ENCODE data around the gene ANKS1B.

ANKS1B gene

GRCh38 chr12:99020871-99021270 lies 963.9 kb downstream of the ANKS1B start:
- H3K36me3 ChIP-seq (ENCODE audit: control insufficient read depth, insufficient read depth, low read length), result no peaks in the 10 kb centered on the region
- no peak overlapping the region for H3K27ac ChIP-seq (ENCODE audit: low read depth, low read length)

GRCh38 chr12:99019798-99020197 lies 964.9 kb downstream of the ANKS1B start:
- H3K27me3 ChIP-seq (ENCODE audit: control insufficient read depth, insufficient read depth, low read length), result no peaks in the 10 kb centered on the region
- H3K27ac ChIP-seq (ENCODE audit: low read depth, low read length), result no peak overlapping the region
- no peak overlapping the region for H3K4me3 ChIP-seq (ENCODE audit: low read length)
- no peak overlapping the region for H3K9ac ChIP-seq (ENCODE audit: low read length)
- H3K4me1 ChIP-seq (ENCODE audit: control insufficient read depth, insufficient read depth, low read length), result no peaks in the 10 kb centered on the region
- no peaks in the 10 kb centered on the region for H3K36me3 ChIP-seq (ENCODE audit: control insufficient read depth, insufficient read depth, low read length)

More at GRCh38 chr12:99020871-99021270, 963.9 kb downstream of the ANKS1B start:
- Histone ChIP-seq H3K4me3 (ENCODE audit: low read length) (no peak overlapping the region), H3K27me3 (ENCODE audit: control insufficient read depth, insufficient read depth, low read length) (no peaks in the 10 kb centered on the region), H3K9ac (ENCODE audit: low read length) (no peak overlapping the region), H3K4me1 (ENCODE audit: control insufficient read depth, insufficient read depth, low read length) (no peaks in the 10 kb centered on the region)

- no peak overlapping the region for H3K27ac ChIP-seq (ENCODE audit: low read depth, low read length)
- no peaks in the 10 kb centered on the region for H3K27me3 ChIP-seq (ENCODE audit: control insufficient read depth, insufficient read depth, low read length)
Measured at GRCh38 chr12:99017971-99018370, 966.8 kb downstream of the ANKS1B start.

DNA sequence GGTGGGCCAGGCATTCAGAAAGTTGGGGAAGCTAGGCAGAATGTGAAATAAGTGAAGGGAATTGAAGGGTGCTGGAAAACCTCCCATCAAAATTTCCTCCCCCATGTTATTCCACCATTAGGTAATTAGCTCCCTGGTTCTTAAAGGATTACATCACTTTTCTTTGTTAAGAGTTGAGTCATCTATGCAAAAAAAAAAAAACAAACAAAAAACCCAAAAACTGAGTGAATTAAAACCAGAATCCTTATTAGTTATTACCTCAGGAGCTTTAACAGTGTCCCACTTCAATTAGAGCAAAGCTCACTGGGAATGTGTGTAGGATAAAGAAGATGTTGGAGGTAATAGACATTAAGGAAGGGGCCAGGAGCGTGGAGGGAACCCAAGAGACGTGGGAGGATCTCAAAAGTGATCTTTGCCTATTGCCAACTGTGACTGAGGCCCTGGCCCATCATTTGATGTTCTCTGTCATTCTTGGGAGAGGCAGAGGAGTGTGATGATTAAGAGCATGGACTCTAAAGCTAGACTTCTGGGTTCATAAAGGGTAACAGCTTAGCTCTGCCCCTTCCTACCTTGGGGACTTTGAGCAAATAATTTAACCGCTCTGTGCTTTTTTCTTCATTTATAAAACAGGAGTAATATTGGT lies 975.0 kb downstream of the ANKS1B start:
- Histone ChIP-seq H3K4me1 (ENCODE audit: control insufficient read depth, insufficient read depth, low read length) (no peaks in the 10 kb centered on the region), H3K27me3 (ENCODE audit: control insufficient read depth, insufficient read depth, low read length) (no peaks in the 10 kb centered on the region), H3K9ac (ENCODE audit: low read length) (no peak overlapping the region), H3K36me3 (ENCODE audit: control insufficient read depth, insufficient read depth, low read length) (no peaks in the 10 kb centered on the region), H3K4me3 (ENCODE audit: low read length) (no peak overlapping the region), H3K27ac (ENCODE audit: low read depth, low read length) (no peak overlapping the region)

More at GRCh38 chr12:99017971-99018370, 966.8 kb downstream of the ANKS1B start:
- H3K4me1 ChIP-seq (ENCODE audit: control insufficient read depth, insufficient read depth, low read length), result no peaks in the 10 kb centered on the region
- no peaks in the 10 kb centered on the region for H3K36me3 ChIP-seq (ENCODE audit: control insufficient read depth, insufficient read depth, low read length)
- no peak overlapping the region for H3K4me3 ChIP-seq (ENCODE audit: low read length)
- no peak overlapping the region for H3K9ac ChIP-seq (ENCODE audit: low read length)

DNA sequence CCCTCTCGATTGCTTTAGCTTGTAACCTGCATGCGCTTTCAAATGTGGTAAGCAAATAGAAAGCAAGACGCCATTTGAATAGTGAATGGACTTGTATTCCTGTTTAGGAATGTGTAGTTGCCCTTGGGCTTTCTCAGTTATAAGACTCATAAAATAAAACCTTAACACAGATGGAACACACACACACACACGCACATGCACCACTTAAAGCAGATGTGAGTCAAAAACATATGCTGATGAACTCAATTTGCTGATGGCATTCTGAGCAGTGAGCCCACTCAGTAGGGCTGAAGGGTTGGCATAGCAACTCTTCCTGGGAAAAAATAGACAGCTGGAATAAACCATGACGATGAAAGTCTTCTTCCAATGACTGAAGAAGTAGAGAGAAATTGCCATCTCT lies 979.1 kb downstream of the ANKS1B start:
- Histone ChIP-seq H3K4me1 (ENCODE audit: control insufficient read depth, insufficient read depth, low read length) (no peaks in the 10 kb centered on the region), H3K4me3 (ENCODE audit: low read length) (no peak overlapping the region), H3K9ac (ENCODE audit: low read length) (no peak overlapping the region), H3K27ac (ENCODE audit: low read depth, low read length) (no peak overlapping the region), H3K36me3 (ENCODE audit: control insufficient read depth, insufficient read depth, low read length) (no peaks in the 10 kb centered on the region), H3K27me3 (ENCODE audit: control insufficient read depth, insufficient read depth, low read length) (no peaks in the 10 kb centered on the region)

- Histone ChIP-seq H3K27ac (ENCODE audit: low read depth, low read length) (no peak overlapping the region), H3K4me1 (ENCODE audit: control insufficient read depth, insufficient read depth, low read length) (no peaks in the 10 kb centered on the region), H3K9ac (ENCODE audit: low read length) (no peak overlapping the region), H3K27me3 (ENCODE audit: control insufficient read depth, insufficient read depth, low read length) (no peaks in the 10 kb centered on the region), H3K4me3 (ENCODE audit: low read length) (no peak overlapping the region), H3K36me3 (ENCODE audit: control insufficient read depth, insufficient read depth, low read length) (no peaks in the 10 kb centered on the region)
Measured at GRCh38 chr12:99004799-99005466, 979.8 kb downstream of the ANKS1B start.

DNA sequence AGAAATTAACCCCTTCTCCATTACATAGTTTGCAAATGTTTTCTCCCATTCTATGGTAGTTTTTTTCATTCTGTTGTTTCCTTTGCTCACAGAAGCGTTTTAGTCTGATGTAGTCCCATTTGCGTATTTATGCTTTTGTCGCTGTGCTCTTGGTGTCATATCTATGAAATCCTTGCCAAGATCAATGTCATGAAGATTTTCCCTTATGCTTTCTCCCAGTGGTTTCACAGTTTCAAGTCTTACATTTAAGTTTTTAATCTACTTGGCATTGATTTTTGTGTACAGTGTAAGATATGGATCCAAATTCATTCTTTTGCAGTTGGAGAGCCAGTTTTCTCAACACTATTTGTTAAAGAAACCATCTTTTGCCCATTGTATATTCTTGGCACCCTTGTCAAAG lies 982.0 kb downstream of the ANKS1B start:
- Histone ChIP-seq H3K27ac (ENCODE audit: low read depth, low read length) (no peak overlapping the region), H3K27me3 (ENCODE audit: control insufficient read depth, insufficient read depth, low read length) (no peaks in the 10 kb centered on the region), H3K9ac (ENCODE audit: low read length) (no peak overlapping the region), H3K4me1 (ENCODE audit: control insufficient read depth, insufficient read depth, low read length) (no peaks in the 10 kb centered on the region), H3K4me3 (ENCODE audit: low read length) (no peak overlapping the region), H3K36me3 (ENCODE audit: control insufficient read depth, insufficient read depth, low read length) (no peaks in the 10 kb centered on the region)

DNA sequence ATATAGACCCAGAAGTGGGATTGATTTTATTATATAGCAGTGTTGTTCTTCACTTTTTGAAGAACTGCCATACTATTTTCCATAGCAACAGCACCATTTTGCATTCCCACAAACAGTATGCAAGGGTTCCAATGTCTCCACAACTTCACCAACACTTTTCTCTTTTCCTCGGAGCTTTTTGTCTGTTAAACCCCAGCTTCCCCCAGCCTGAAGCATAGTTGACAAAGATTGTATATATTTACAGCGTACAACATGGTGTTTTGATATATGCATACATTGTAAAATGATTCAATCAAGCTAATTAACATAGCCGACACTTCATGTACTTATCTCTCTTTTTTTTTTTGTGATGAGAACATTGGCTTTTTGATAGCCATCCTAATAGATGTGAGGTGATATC lies 982.6 kb downstream of the ANKS1B start:
- H3K4me3 ChIP-seq (ENCODE audit: low read length), result no peak overlapping the region
- H3K27ac ChIP-seq (ENCODE audit: low read depth, low read length), result no peak overlapping the region
- no peaks in the 10 kb centered on the region for H3K36me3 ChIP-seq (ENCODE audit: control insufficient read depth, insufficient read depth, low read length)
- H3K9ac ChIP-seq (ENCODE audit: low read length), result no peak overlapping the region
- H3K27me3 ChIP-seq (ENCODE audit: control insufficient read depth, insufficient read depth, low read length), result no peaks in the 10 kb centered on the region
- no peaks in the 10 kb centered on the region for H3K4me1 ChIP-seq (ENCODE audit: control insufficient read depth, insufficient read depth, low read length)

GRCh38 chr12:98999559-98999958 lies 985.2 kb downstream of the ANKS1B start:
- Histone ChIP-seq H3K4me1 (ENCODE audit: control insufficient read depth, insufficient read depth, low read length) (no peaks in the 10 kb centered on the region), H3K27me3 (ENCODE audit: control insufficient read depth, insufficient read depth, low read length) (no peaks in the 10 kb centered on the region), H3K9ac (ENCODE audit: low read length) (no peak overlapping the region), H3K4me3 (ENCODE audit: low read length) (no peak overlapping the region), H3K36me3 (ENCODE audit: control insufficient read depth, insufficient read depth, low read length) (no peaks in the 10 kb centered on the region), H3K27ac (ENCODE audit: low read depth, low read length) (no peak overlapping the region)

- Histone ChIP-seq H3K36me3 (ENCODE audit: control insufficient read depth, insufficient read depth, low read length) (no peaks in the 10 kb centered on the region), H3K4me1 (ENCODE audit: control insufficient read depth, insufficient read depth, low read length) (no peaks in the 10 kb centered on the region), H3K4me3 (ENCODE audit: low read length) (no peak overlapping the region), H3K27me3 (ENCODE audit: control insufficient read depth, insufficient read depth, low read length) (no peaks in the 10 kb centered on the region), H3K9ac (ENCODE audit: low read length) (no peak overlapping the region), H3K27ac (ENCODE audit: low read depth, low read length) (no peak overlapping the region)
Measured at GRCh38 chr12:98998697-98999299, 985.9 kb downstream of the ANKS1B start.

DNA sequence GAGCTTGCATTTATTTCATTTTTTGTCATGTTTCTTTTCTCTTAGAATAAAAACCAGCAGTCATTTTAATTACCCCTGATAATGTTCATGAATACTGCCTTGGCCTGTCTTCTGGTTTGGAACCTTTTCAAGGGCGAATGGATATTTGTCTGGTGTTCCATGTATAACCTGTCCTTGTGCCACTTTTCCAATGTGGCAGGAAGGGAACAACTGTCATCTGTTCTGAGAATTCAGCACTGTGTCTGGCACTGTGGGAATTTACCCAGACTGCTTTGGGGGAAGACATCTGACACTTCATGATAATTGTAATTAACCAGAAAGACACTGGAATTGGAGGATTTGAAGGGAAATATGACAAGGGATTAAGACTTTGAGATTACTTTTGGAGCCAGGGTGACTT lies 986.8 kb downstream of the ANKS1B start:
- H3K4me1 ChIP-seq (ENCODE audit: control insufficient read depth, insufficient read depth, low read length), result no peaks in the 10 kb centered on the region
- H3K27ac ChIP-seq (ENCODE audit: low read depth, low read length), result no peak overlapping the region
- H3K9ac ChIP-seq (ENCODE audit: low read length), result no peak overlapping the region
- no peaks in the 10 kb centered on the region for H3K27me3 ChIP-seq (ENCODE audit: control insufficient read depth, insufficient read depth, low read length)
- no peak overlapping the region for H3K4me3 ChIP-seq (ENCODE audit: low read length)
- no peaks in the 10 kb centered on the region for H3K36me3 ChIP-seq (ENCODE audit: control insufficient read depth, insufficient read depth, low read length)

DNA sequence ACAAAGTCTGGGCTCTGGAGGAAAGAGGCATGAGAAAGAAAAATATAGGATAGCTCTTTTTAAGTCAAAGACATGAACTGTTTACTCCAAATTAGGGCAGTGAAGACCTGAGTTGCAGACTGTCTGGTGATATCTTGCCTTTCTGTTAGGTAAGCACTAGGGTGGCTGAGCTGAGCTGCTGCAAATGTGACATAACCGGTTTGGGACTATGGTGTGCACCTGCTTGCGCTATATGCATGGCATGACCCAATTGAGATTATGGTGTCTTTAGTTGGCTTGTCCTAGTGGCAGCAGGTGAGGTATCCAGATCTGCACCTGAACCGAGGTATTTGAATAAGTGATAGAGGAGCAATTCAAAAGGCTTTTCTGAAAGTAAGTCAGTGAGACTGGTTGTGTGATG lies 994.1 kb downstream of the ANKS1B start:
- Histone ChIP-seq H3K27ac (ENCODE audit: low read depth, low read length) (no peak overlapping the region), H3K27me3 (ENCODE audit: control insufficient read depth, insufficient read depth, low read length) (no peaks in the 10 kb centered on the region), H3K9ac (ENCODE audit: low read length) (no peak overlapping the region), H3K4me1 (ENCODE audit: control insufficient read depth, insufficient read depth, low read length) (no peaks in the 10 kb centered on the region), H3K36me3 (ENCODE audit: control insufficient read depth, insufficient read depth, low read length) (no peaks in the 10 kb centered on the region), H3K4me3 (ENCODE audit: low read length) (no peak overlapping the region)

DNA sequence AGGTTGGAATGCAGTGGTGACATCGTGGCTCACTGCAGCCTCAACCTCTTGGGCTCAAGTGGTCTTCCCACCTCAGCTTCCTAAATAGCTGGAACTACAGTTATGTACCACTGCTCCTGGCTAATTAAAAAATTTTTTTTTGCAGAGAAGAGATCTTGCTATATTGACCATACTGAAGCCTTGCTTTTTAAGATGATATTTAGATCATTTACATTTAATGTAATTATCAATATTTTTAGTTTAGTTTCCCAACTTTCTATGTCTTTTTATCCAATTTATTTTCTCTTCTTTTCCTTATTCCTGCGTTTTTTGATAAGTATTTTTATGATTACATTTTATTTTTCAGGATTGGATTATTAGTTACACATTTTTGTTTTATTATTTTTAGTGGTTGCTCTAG lies 999.6 kb downstream of the ANKS1B start:
- Histone ChIP-seq H3K9ac (ENCODE audit: low read length) (no peak overlapping the region), H3K4me3 (ENCODE audit: low read length) (no peak overlapping the region), H3K27me3 (ENCODE audit: control insufficient read depth, insufficient read depth, low read length) (no peaks in the 10 kb centered on the region), H3K4me1 (ENCODE audit: control insufficient read depth, insufficient read depth, low read length) (no peaks in the 10 kb centered on the region), H3K27ac (ENCODE audit: low read depth, low read length) (no peak overlapping the region), H3K36me3 (ENCODE audit: control insufficient read depth, insufficient read depth, low read length) (no peaks in the 10 kb centered on the region)

All from rectal smooth muscle tissue (tissue), 1 donor.